NAMALWA (cell line): ENCODE data around the gene RBM41.
A peak's percentile ranks its signal among the peaks of the same experiment; 100 is the strongest.

Experiments
- DNase-seq: peaks from one replicate; pipeline ENCODE4 v3.0.0-alpha.2; 2015; ENCODE audit warnings: low spot score

Gene RBM41

GRCh38 chrX:107025545-107025944, 93.1 kb downstream of the RBM41 start:
- DNase-seq, result peak; percentile 33

- DNase-seq, result no peak
Measured at GRCh38 chrX:107014936-107015335, 103.7 kb downstream of the RBM41 start.
